DMS 273 treated with DMSO at 0.1 percent for 48 hours (cell line): ENCODE measurements around the gene PPFIA2.

Experiments used
- DNase-seq: peaks from one replicate; lab custom pipeline; 2025; lab: John Stamatoyannopoulos, UW

PPFIA2 gene

GRCh38 chr12:81208187-81208911 lies 550.8 kb downstream of the PPFIA2 start:
- no peak for DNase-seq
